GM18861 (cell line): ENCODE data around the gene RPLP2.

Experiments
- ATAC-seq: cut with Tn5 transposase; IDR thresholded peaks from one replicate; pipeline ENCODE4 v1.9.1; 2021; ENCODE audit not compliant: unreplicated experiment

The RPLP2 gene

GRCh38 chr11:821512-822371 lies 12.0 kb downstream of the RPLP2 start:
- no peak for ATAC-seq

GRCh38 chr11:823441-824291 lies 13.9 kb downstream of the RPLP2 start:
- no peak for ATAC-seq

- ATAC-seq = no peak
Observed at GRCh38 chr11:824292-824880, 14.6 kb downstream of the RPLP2 start.

- ATAC-seq = no peak
Observed at GRCh38 chr11:824942-825341, 15.2 kb downstream of the RPLP2 start.

GRCh38 chr11:825366-826226 lies 15.8 kb downstream of the RPLP2 start:
- ATAC-seq = no peak

- ATAC-seq = no peak
Observed at GRCh38 chr11:826227-826621, 16.5 kb downstream of the RPLP2 start.

- ATAC-seq = no peak
Observed at GRCh38 chr11:826836-827145, 17.0 kb downstream of the RPLP2 start.

- ATAC-seq = no peak
Observed at GRCh38 chr11:827146-827896, 17.6 kb downstream of the RPLP2 start.

- ATAC-seq = no peak
Observed at GRCh38 chr11:827897-828192, 18.1 kb downstream of the RPLP2 start, which contains the start of gene CRACR2B. CRACR2B (plus strand) TSS chr11:827919; CDS start chr11:828608, 689 bp downstream.

- no peak for ATAC-seq
Observed at GRCh38 chr11:828506-829175, 18.9 kb downstream of the RPLP2 start.

GRCh38 chr11:829176-829846 lies 19.5 kb downstream of the RPLP2 start:
- no peak for ATAC-seq

GRCh38 chr11:829847-830294 lies 20.1 kb downstream of the RPLP2 start:
- no peak for ATAC-seq

- ATAC-seq = no peak
Observed at GRCh38 chr11:830295-831117, 20.7 kb downstream of the RPLP2 start.

GRCh38 chr11:831118-831864 lies 21.5 kb downstream of the RPLP2 start:
- ATAC-seq = no peak

- ATAC-seq = no peak
Observed at GRCh38 chr11:831961-832528, 22.3 kb downstream of the RPLP2 start.

GRCh38 chr11:832529-833113 lies 22.9 kb downstream of the RPLP2 start, which contains the start of gene CD151:
CD151 (plus strand) TSS chr11:832952; CDS start chr11:836070, 3,118 bp downstream.
- no peak for ATAC-seq
